Vagina (tissue), 2 donors: ENCODE data around the gene ZNF221.

Experiments
- CTCF ChIP-seq, 3 experiments: fragments of 450-650 bp in 2 of 3; fragments of 200-600 bp in 1 of 3; sonication (generic) in 1 of 3; IDR thresholded peaks; one replicate each; pipeline ENCODE4 v1.5.1; 2017 to 2019; ENCODE audit warnings: antibody characterized with exemption in 3 of 3, mild to moderate bottlenecking in 2 of 3, moderate library complexity in 2 of 3
- POLR2A ChIP-seq, 2 donors: fragments of 450-650 bp; IDR thresholded peaks; one replicate each; pipeline ENCODE4 v1.6.1; 2017; ENCODE audit warnings: antibody characterized with exemption in 2 of 2, mild to moderate bottlenecking in 2 of 2, moderate library complexity in 2 of 2
- POLR2AphosphoS5 ChIP-seq, 2 donors: sonication (generic); formaldehyde crosslinking; IDR thresholded peaks; one replicate each; pipeline ENCODE4 v1.9.0; 2017; ENCODE audit warnings: antibody characterized with exemption in 2 of 2, mild to moderate bottlenecking in 2 of 2, low read depth in 1 of 2; ENCODE audit not compliant: insufficient read depth in 1 of 2

GRCh38 chr19:43940719-43941118 lies 10.3 kb upstream of the ZNF221 start:
- no peak for TF ChIP-seq POLR2A (IDR thresholded peaks at IDR 0.05)
- TF ChIP-seq CTCF (IDR thresholded peaks at IDR 0.05): no peak
- no peak for TF ChIP-seq POLR2AphosphoS5 (IDR thresholded peaks at IDR 0.05; ENCODE audit: insufficient read depth in 1 of 2, low read depth in 1 of 2)
